ENCODE results near the gene LRIG1. TPM values are rescaled to one million over a fixed set of nuclear protein-coding genes. Genes with fewer than 3 reads are reported as not detected.

Gene LRIG1
- total RNA-seq, 2 donors from 2014 or later, result 119 to 186 TPM

DNA sequence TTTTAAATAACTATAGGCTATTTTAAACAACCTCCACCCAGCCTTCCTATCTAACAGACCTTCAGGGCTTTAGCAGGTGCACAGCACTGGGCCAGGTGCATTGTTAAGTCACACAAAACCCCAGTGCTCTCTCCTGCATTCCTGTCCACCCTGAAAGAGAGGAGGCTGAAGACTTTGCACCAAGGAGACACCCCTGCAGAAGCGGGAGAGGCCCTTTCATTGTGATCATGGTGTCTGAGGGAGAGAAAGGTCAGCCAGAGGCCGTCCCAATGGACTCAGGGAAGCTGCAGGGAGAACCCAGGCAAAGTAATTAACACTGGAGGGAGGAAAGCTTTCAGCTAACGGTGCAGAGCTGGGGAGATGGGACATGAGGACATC is 5.2 kb downstream of the LRIG1 start:
- Histone ChIP-seq H3K36me3 (no peaks in the 10 kb centered on the region), H3K27ac (peak overlapping the region; percentile 68 to 97), H3K9me3 (no peaks in the 10 kb centered on the region), H3K4me1 (replicated peaks) (peaks cover 34% of the 10 kb centered on the region), H3K4me3 (peak overlapping the region in 1 of 2 donors; percentile 14), H3K27me3 (replicated peaks; ENCODE audit: insufficient read depth) (no peaks in the 10 kb centered on the region)
- TF ChIP-seq POLR2A (IDR thresholded peaks at IDR 0.05) (no peak), POLR2AphosphoS5 (IDR thresholded peaks at IDR 0.05) (no peak)
- TF ChIP-seq, protein P1, sequence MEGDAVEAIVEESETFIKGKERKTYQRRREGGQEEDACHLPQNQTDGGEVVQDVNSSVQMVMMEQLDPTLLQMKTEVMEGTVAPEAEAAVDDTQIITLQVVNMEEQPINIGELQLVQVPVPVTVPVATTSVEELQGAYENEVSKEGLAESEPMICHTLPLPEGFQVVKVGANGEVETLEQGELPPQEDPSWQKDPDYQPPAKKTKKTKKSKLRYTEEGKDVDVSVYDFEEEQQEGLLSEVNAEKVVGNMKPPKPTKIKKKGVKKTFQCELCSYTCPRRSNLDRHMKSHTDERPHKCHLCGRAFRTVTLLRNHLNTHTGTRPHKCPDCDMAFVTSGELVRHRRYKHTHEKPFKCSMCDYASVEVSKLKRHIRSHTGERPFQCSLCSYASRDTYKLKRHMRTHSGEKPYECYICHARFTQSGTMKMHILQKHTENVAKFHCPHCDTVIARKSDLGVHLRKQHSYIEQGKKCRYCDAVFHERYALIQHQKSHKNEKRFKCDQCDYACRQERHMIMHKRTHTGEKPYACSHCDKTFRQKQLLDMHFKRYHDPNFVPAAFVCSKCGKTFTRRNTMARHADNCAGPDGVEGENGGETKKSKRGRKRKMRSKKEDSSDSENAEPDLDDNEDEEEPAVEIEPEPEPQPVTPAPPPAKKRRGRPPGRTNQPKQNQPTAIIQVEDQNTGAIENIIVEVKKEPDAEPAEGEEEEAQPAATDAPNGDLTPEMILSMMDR (IDR thresholded peaks at IDR 0.05), result no peak
- no peak for DNase-seq (ENCODE audit: low spot score)
- 18% methylated on average over 3 of the region's 3 CpGs for WGBS
- intact Hi-C loops (cut with DNase I), result loop anchor here (5.0 kb wide), 1 partner anchor 43 kb away; no protein-coding TSS in a partner anchor

DNA sequence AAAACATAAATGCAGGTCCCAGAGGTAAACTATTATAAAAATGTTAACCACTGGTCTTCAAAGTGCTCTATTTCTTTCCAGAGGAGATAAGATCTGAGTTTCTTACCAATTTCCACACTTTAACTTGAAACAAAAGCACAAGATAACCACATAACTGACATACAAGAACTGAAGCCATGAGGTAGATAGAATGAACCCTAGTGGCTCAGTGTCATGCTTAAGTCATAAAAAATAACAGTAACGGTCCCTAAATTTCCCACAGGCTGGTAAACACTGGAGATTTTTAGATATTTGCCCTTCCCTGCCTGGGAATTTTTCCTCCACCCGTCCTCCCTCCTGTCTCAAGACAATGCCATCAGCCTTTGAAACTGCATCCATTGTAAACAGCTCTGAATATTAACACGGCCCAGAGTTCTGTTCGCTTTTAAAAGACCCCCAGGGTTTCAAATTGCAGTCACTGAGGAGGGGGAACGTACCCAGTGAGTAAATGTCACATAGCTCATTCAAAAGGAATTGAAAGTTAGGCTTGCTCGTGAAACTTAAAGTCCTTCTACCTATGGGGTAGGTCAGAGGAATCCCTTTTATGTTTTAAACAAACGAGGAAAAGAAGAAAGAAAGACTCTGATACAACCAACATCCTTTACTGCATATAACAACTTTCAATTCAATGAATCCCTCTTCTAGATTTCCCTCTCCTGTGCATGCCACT is 5.7 kb downstream of the LRIG1 start:
- DNase-seq (ENCODE audit: low spot score), result no peak
- intact Hi-C loops (cut with DNase I), result loop anchor here (5.0 kb wide), 1 partner anchor 43 kb away; no protein-coding TSS in a partner anchor
- no peaks in the 10 kb centered on the region for H3K9me3 ChIP-seq
- no peaks in the 10 kb centered on the region for H3K27me3 ChIP-seq (replicated peaks; ENCODE audit: insufficient read depth)
- H3K27ac ChIP-seq, result peak overlapping the region; percentile 68 to 97
- TF ChIP-seq POLR2AphosphoS5 (IDR thresholded peaks at IDR 0.05) (no peak), POLR2A (IDR thresholded peaks at IDR 0.05) (no peak)
- TF ChIP-seq, protein P1 (IDR thresholded peaks at IDR 0.05), result no peak
- H3K4me3 ChIP-seq, result peak overlapping the region in 1 of 2 donors; percentile 14
- H3K36me3 ChIP-seq, result no peaks in the 10 kb centered on the region
- 26% methylated on average over 7 of the region's 7 CpGs for WGBS
- peaks cover 36% of the 10 kb centered on the region for H3K4me1 ChIP-seq (replicated peaks)

DNA sequence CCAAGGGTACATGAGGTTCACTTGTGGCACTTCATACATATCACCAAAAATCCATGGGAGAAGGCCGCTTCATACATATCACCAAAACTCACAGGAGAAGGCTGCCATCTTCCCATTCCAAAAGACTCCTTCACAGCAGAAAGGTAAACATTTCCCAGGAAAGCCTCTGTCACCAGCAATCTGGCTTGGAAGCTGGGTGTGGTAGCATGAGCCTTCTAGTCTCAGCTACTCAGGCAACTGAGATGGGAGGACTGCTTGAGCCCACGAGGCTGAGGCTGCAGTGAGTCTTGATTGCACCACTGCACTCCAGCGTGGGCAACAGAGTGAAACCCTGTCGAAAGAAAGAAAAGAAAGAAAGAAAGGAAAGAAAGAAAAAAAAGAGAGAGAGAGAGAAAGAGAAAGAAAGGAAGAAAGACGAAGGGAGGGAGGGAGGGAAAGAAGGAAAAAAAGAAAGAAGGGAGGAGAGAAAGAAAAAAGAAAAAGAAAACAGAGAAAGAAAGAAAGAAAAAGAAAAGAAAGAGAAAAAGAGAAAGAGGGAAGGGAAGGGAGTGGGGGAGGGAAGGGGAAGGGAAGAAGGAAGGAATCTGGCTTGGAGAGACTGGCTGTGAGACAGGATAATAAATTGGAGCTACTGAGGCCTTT is 7.2 kb downstream of the LRIG1 start:
- no peak overlapping the region for H3K4me3 ChIP-seq
- H3K4me1 ChIP-seq (replicated peaks), result peaks cover 43% of the 10 kb centered on the region
- no peaks in the 10 kb centered on the region for H3K36me3 ChIP-seq
- DNase-seq (ENCODE audit: low spot score), result no peak
- intact Hi-C loops (cut with DNase I), result no loop called here
- H3K27me3 ChIP-seq (replicated peaks; ENCODE audit: insufficient read depth), result no peaks in the 10 kb centered on the region
- H3K27ac ChIP-seq, result peak overlapping the region; percentile 68 to 97
- H3K9me3 ChIP-seq, result no peaks in the 10 kb centered on the region
- TF ChIP-seq POLR2A (IDR thresholded peaks at IDR 0.05), result no peak
- TF ChIP-seq, protein P1 (IDR thresholded peaks at IDR 0.05), result no peak
- no peak for TF ChIP-seq POLR2AphosphoS5 (IDR thresholded peaks at IDR 0.05)
- 85% methylated on average over 5 of the region's 5 CpGs for WGBS

DNA sequence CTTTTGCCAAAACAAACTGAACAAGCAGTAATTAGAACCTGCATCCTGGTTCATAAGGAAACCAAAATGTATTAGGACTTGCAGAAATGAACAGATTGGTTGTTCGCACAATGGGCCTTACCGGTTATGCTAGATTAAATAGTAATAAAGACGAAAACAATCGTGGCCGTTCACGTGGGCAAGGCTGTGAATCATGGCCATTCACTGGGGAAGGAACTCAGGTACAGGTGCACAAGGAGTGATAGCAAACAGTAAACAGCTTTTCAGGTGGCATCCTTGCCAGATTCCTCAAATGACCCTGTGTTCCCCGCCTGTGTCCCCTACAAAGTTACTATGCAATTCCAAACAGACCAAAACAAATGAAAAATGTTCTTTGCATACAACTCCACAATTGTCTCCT is 8.2 kb downstream of the LRIG1 start:
- peak; percentile 90 for DNase-seq (ENCODE audit: low spot score)
- H3K4me1 ChIP-seq (replicated peaks), result peaks cover 43% of the 10 kb centered on the region
- peak overlapping the region; percentile 68 to 97 for H3K27ac ChIP-seq
- intact Hi-C loops (cut with DNase I), result no loop called here
- no peaks in the 10 kb centered on the region for H3K36me3 ChIP-seq
- WGBS, result 38% methylated on average over 7 of the region's 7 CpGs
- TF ChIP-seq POLR2A (IDR thresholded peaks at IDR 0.05) (no peak), POLR2AphosphoS5 (IDR thresholded peaks at IDR 0.05) (peak; percentile 88)
- H3K27me3 ChIP-seq (replicated peaks; ENCODE audit: insufficient read depth), result no peaks in the 10 kb centered on the region
- H3K4me3 ChIP-seq, result no peak overlapping the region
- H3K9me3 ChIP-seq, result no peaks in the 10 kb centered on the region

DNA sequence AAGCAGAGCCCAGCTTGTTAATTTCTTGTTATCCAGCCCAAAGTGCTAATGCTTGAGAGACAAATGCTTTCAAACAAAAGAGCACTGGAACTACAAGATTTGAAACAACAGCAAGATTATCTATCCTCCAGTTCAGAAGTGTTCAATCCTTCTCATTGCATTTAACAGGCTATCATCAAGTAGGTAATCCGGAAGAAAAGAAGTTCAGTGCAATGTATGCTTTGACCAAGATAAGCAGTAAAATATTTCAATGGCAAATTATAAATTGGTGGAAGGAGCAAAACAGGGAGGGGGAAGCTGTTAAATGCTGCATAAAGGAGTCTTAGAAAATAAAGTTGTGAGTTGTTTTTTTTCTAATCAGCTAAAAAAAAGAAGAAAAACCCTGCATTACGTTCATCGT is 8.8 kb downstream of the LRIG1 start:
- H3K9me3 ChIP-seq, result no peaks in the 10 kb centered on the region
- H3K27ac ChIP-seq, result peak overlapping the region; percentile 68 to 97
- WGBS, result 34% methylated on average over 3 of the region's 3 CpGs
- H3K36me3 ChIP-seq, result no peaks in the 10 kb centered on the region
- TF ChIP-seq POLR2AphosphoS5 (IDR thresholded peaks at IDR 0.05) (no peak), POLR2A (IDR thresholded peaks at IDR 0.05) (no peak)
- TF ChIP-seq, protein P1 (IDR thresholded peaks at IDR 0.05), result no peak
- H3K4me3 ChIP-seq, result no peak overlapping the region
- H3K4me1 ChIP-seq (replicated peaks), result peaks cover 43% of the 10 kb centered on the region
- no peak for DNase-seq (ENCODE audit: low spot score)
- intact Hi-C loops (cut with DNase I), result no loop called here
- no peaks in the 10 kb centered on the region for H3K27me3 ChIP-seq (replicated peaks; ENCODE audit: insufficient read depth)

All from prostate gland (tissue), 2 donors.